Thyroid gland (tissue), 4 donors: ENCODE results near the gene IL19.
"Not testable (repeated sequence)": the region's sequence is repeated elsewhere in the genome, so short reads cannot be mapped to it uniquely, and the experiment has no call there.

Experiments
- CTCF ChIP-seq, 6 experiments: fragments of 200-600 bp in 3 of 6; fragments of 450-650 bp in 3 of 6; sonication (generic) in 3 of 6; IDR thresholded peaks; one replicate each; pipeline ENCODE4 v1.5.1; 2016 to 2019; ENCODE audit warnings: antibody characterized with exemption in 6 of 6, mild to moderate bottlenecking in 2 of 6, inconsistent platforms in 1 of 6, moderate library complexity in 1 of 6
- POLR2A ChIP-seq, 2 donors: fragments of 450-650 bp; IDR thresholded peaks; one replicate each; pipeline ENCODE4 v1.6.1; 2017; ENCODE audit warnings: antibody characterized with exemption in 2 of 2, mild to moderate bottlenecking in 2 of 2, moderate library complexity in 1 of 2

GRCh38 chr1:206852662-206853061 is 82.1 kb downstream of the IL19 start:
- not testable (repeated sequence) for TF ChIP-seq CTCF, POLR2A (IDR thresholded peaks at IDR 0.05)
